Nephron progenitor cell (in vitro differentiated cells): Measurements from ENCODE around the gene TPM1.

ENCODE experiments used
- DNase-seq: peaks from one replicate; pipeline ENCODE4 v3.0.0; 2021
- H3K27ac Mint-ChIP-seq: 2 replicates; pipeline ENCODE4 v1.8.0; 2021; ENCODE audit warnings: mild to moderate bottlenecking, moderate library complexity, mixed read lengths
- H3K27me3 Mint-ChIP-seq: 2 replicates; pipeline ENCODE4 v1.8.0; 2021; ENCODE audit warnings: mild to moderate bottlenecking, low read depth, mixed read lengths; ENCODE audit not compliant: poor library complexity
- H3K36me3 Mint-ChIP-seq: 2 replicates; pipeline ENCODE4 v1.8.0; 2021; ENCODE audit warnings: low read depth, mixed read lengths
- H3K4me1 Mint-ChIP-seq: 2 replicates; pipeline ENCODE4 v1.8.0; 2021; ENCODE audit warnings: mixed read lengths
- H3K4me3 Mint-ChIP-seq: 2 replicates; pipeline ENCODE4 v1.8.0; 2021; ENCODE audit warnings: mild to moderate bottlenecking, moderate library complexity, mixed read lengths
- H3K9me3 Mint-ChIP-seq: 2 replicates; pipeline ENCODE4 v1.8.0; 2021; ENCODE audit warnings: mild to moderate bottlenecking, moderate library complexity, mixed read lengths
- CTCF ChIP-seq: fragments of 200-600 bp; sonication (generic); IDR thresholded peaks from 2 replicates; pipeline ENCODE4 v1.5.0; 2021; ENCODE audit warnings: antibody characterized with exemption

The TPM1 gene

GRCh38 chr15:63114465-63114864 is 71.9 kb downstream of the TPM1 start:
- Mint-ChIP-seq H3K27ac (no peak overlapping the region), H3K36me3 (peaks cover 3% of the 10 kb centered on the region), H3K27me3 (peaks cover 6% of the 10 kb centered on the region), H3K9me3 (peaks cover 11% of the 10 kb centered on the region), H3K4me1 (peaks cover 22% of the 10 kb centered on the region), H3K4me3 (no peak overlapping the region)
- TF ChIP-seq CTCF = no peak
- no peak for DNase-seq
